HG03378 (cell line): ENCODE results near the gene DAB2IP.
"Not testable (repeated sequence)": the region's sequence is repeated elsewhere in the genome, so short reads cannot be mapped to it uniquely, and the experiment has no call there.

Experiments
- ATAC-seq: cut with Tn5 transposase; IDR thresholded peaks from one replicate; pipeline ENCODE4 v1.9.1; 2021; ENCODE audit warnings: mild to moderate bottlenecking, moderate library complexity; ENCODE audit not compliant: unreplicated experiment

DAB2IP gene

DNA sequence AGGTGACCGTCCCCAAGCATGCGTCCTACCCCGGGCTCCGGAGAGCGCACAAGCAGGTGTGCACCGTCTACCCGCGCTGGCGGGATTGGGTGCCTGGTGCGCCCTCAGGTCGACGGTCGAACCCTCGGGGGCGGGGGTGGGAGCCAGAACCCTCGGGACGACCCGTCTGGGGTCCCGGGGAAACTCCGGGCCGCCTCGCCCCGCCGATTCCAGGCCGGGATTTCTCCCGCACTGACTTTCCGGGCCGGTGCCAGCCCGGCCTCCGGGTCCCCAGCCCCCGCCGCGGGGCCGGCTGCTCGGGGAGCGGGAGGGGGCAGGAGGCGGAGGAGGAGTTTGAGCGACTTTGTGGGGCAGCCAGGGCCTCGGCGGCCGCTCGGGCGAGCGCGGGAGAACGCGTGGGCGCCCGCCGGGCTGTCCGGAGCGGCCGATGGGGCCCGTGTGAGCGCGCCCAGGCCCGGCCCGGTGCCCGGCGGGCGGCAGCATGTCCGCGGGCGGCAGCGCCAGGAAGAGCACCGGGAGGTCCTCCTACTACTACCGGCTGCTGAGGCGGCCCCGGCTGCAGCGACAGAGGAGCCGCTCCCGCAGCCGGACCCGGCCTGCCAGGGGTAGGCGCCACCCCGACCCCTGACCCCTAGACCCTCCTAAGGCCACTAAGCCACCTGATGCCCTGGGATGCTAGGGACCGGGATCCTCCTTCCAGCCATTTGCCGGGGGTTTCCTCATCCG is at the start of gene DAB2IP:
DAB2IP (plus strand) TSS at position 340 of the 726 bp plus-strand sequence; CDS start at position 482, 142 bp downstream.
- ATAC-seq: no peak

DNA sequence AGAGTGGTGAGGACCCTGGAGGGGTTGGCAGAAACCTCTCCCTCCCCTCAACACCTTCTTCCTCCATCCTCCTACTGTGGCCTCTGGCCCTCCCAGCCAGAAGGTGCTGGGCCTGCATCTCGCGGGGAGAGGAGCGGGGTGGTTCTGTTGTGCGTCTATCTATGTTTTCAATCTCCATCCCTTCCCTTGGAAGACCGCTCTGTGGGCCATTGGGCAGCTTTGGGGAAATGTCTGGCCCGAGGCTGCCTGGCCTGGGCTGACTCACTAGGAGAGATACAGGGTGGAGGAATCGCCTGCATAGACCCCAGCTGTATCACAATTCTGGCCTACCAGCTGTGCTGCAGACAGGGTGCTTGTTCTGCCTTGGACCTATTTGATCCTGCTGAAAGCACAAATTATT is 48.4 kb upstream of the DAB2IP start:
- no peak for ATAC-seq

DNA sequence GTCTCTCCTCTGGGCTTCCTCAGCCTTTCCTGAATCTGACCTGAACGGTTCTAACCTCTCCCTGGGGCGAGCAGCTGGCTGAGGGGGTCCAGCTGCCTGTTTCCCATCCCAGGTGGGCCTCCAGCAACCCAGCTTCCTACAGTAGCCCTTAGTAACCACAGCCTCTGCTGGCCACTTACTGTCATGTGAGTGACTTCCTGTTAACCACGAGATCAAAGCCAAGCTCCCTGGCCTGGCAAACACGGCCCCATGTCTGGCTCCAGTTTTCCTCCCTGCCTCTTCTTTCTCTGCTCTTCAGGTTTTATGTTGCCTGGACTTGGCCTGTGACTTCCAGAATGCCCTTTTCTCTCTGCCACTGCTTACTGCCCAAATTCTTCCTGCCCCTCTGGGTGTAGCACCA is 47.2 kb upstream of the DAB2IP start:
- ATAC-seq: no peak

DNA sequence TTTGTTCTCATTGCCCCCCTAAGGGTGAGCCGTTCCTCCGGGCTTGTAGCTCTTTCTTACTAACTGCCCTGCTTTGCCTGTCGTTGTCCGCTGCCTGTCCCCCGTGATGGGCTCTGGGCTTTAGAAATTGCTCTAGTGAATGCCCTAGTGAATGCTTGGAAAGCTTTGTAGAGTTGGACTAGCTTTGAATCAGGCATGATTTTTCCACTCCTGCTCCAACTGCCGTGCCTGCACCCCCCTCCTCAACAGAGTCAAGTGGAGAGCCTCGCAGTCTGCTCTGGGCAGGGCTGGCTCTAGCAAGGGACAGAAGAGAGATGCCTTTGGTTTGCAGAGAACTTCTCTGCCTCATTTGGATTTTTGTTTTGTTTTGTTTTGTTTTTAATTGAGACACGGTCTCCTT is 46.8 kb upstream of the DAB2IP start:
- no peak for ATAC-seq

DNA sequence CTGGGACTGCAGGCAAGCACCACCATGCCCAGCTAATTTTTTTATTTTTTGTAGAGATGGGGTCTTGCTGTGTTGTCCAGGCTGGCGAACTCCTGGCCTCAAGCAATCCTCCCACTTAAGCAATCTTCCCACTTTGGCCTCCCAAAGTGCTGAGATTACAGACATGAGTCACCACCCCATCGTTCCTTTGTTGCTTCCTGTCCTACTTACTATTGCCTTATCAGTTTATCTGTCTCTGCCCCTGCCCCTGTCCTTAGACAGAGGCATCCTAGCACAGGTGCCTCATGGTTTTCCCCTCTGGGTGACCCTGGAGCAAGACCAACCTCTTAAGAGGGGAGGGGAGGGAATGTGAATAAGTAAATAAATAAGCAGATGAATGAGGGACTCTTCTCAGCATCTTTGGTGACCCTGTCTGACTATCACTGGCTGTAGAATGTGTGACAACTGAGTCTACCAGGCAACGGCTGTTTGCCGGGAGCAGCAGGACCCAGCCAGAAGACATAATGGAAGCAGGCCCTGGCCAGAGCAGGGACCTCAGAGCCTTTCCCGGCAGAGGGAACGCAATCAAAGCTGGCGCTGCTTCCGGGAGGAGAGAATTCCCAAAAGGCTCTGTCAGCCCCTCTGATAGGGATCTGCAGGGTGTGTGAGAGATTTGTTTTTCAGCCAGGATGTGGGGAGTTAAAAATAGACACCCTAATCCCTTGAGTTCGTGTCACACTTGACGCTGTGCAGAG is 43.8 kb upstream of the DAB2IP start:
- no peak for ATAC-seq

DNA sequence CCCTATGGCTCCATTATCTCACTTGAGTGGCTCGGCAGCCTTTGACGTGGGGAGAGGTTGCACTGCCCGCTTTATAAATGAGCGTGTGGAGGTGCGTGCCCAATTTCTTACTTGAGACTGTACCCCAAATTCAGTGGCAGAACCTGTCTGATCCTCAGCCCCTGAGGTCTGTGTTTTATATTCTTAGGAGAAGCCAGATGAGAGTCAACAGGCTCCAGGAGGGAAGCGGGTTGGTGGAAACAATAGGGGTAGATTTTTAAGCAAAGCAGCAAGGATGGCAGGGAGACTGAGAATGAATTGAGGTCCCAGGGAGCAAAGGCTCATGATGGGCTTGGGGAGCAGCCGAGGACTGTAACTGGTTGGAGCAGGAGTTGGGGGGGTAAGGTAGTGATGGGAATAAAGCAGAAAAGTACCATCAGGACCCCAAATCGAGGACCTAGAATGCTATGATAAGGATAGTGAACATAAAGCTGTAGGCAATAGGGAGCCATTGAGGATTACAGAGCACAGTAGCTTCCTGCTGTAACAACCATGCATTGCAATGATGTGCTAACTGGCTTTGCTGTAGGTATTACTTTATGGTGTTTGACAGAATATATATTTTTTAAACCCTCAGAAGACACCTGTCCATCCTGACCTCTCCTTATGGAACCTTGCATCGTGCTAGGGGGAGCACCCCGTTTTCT is 43.1 kb upstream of the DAB2IP start:
- ATAC-seq: no peak

DNA sequence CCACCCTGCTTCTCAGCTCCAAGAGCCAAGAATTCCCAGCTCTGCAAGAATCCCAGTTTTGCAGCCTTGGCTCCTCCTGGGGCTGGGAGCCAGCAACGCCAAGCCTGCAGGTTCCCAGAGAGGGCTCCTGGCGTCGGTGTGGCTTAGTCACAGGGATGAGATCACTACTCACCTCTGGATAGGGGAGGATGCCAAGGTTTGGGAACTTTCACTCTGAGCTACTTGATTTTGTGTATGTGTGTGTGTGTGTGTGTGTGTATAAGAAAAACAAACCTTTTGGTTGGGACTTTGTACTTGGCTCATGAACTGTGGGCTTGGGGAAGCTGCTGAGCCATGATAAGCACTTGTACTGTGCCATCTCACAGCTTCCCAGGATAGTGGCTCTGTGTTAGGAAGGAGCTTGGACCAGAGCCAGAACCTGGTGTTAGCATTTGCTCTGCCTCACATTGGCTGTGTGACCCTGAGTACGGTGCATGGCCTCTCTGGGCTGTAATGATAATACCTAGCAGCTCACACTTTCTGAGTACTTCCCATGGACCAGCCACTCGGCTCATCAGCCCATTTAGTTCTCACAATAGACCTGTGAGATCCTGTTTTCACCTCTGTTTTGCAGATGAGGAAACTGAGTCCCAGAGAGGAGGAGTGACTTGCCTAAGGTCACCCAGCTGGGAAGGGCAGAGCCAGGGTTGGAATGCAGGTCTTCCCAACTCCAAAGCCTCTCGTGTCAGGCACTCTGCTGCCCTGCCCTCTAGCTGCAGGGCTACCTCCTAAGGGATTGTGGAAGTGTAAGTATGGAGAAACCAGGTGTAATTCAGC is 41.4 kb upstream of the DAB2IP start:
- ATAC-seq: no peak

DNA sequence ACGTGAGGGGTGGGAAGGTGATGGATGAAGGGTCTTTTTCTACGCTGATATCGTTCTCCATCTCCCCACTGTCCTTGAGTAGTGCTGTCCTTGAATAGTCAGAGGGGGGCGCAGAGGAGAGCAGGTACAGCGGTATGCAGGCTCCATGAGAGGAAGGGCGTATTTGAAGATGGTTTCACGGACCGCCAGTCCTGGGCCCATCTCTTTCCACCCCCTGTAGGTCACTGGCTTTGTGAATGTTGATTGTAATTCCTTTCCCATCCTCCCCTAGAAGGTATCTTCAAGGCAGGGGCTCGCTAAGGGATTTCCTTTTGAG is 40.8 kb upstream of the DAB2IP start:
- ATAC-seq: no peak

DNA sequence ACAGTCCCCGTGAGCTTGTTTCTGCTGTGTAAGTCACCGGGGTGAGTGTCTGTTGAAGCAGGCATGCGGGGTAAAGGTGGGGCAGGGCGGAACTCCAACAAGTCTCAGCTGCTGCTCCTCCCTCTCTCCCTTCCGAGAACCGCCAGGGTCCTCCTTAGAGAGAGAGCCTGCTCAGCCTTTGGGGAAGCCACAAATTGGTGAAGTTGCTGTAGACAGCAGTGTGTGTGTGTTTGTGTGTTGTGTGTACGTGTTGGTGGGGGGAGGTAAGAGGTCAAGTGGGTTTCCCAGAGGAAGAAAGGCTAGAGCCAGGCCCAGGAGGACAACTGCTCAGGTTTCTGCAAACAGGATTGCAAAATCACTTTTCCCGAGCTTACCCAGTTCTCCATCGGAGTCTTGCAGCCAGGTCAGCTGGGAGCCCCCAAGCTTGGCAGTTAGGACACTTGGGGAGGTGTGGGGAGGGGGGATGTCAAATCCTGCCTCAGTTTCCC is 38.9 kb upstream of the DAB2IP start:
- no peak for ATAC-seq

DNA sequence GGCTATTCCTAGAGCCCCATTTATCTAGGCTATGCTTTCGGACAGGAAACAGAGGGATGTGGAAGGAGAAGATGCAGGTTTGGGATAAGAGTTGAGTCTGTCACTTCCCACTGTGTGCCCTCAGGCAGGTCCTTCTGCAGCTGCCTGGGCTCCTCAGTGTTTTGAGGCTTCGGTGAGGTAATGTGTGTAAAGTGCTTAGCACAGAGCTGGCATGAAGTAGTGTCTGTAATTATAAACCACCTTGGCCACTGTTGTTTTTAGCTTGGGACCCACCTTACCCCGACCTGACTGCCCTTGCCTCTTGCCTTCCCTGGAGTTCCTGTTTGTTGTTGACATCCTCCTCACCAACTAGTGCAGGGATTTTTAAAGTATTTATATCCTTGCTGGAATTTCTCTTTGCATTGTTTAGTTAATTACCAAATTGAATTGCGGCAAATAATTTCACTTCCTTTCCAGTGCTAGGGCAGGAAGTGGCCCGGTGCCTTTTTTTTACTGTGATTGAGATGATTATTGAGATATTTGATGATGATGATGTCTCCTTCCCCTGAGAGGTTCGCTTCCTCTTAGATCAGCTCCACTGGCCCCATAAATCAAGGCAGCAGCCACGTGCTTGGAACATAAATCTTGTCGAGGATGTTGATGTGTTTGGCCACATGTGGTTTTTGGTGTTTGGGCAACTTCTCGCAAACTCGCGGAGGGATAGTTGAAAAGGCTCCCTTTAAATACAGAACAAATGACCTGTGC is 38.3 kb upstream of the DAB2IP start:
- no peak for ATAC-seq

DNA sequence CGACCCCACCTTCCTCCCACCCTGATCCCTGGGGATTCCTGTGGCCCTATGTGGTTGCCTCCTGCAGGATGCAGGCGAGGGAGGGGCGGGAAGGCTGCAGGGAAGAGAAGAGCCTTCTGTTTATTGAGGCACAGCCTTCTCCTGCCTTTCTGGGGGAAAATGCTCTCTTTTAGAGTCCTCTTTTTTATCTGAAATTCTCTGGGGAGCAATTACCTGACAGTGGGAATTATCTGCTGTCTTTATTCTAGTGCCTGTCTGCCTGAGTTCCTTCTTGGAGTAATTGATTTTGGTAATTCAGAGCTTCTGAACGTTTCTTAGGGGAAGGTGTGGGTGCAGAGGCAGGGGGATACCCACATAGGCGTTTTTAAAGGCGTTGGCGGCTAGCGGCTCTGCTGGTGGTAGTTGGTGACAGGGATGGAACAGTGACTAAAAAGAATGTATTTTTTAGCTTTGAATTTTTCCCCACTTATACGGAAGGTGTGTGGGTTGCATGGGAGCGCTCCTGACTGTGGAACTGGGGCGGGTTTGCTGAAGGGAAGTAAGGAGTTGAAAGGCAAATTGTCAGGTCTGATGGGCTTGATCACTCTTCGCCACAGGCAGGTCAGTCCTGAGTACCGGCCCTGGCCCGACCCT is 35.2 kb upstream of the DAB2IP start:
- ATAC-seq: no peak

DNA sequence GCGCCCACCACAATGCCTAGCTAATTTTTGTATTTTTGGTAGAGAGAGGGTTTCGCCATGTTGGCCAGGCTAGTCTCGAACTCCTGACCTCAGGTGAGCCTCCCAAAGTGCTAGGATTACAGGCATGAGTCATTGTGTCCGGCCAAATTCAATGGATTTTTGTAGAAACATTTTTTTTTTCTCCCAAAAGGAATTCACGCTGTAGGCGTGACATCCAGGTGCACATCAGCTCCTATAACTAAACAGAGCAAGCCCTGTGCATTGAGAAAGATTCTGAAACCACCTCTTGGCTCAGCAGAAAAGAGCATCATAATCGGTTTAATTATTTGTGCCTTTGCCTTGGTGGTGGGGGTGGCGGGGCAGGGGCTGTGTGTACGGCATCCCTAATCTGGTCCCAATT is 32.9 kb upstream of the DAB2IP start:
- ATAC-seq: no peak

DNA sequence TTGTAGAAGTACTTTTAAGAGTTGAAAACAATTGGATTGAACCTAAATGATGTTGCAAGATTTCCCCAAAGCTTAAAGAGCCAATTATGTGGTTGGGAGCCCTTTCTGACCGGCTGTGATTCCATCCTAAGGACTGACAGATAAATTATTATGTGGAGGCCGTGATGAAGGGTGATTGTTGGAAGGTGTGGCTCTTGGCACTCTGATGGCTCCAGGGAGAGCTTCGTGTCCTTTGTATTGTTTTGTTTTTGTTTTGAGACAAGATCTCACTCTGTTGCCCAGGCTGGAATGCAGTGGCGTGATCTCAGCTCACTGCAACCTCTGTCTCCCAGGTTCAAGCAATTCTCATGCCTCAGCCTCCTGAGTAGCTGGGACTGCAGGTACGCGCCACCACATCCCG is 32.5 kb upstream of the DAB2IP start:
- ATAC-seq: not testable (repeated sequence)

DNA sequence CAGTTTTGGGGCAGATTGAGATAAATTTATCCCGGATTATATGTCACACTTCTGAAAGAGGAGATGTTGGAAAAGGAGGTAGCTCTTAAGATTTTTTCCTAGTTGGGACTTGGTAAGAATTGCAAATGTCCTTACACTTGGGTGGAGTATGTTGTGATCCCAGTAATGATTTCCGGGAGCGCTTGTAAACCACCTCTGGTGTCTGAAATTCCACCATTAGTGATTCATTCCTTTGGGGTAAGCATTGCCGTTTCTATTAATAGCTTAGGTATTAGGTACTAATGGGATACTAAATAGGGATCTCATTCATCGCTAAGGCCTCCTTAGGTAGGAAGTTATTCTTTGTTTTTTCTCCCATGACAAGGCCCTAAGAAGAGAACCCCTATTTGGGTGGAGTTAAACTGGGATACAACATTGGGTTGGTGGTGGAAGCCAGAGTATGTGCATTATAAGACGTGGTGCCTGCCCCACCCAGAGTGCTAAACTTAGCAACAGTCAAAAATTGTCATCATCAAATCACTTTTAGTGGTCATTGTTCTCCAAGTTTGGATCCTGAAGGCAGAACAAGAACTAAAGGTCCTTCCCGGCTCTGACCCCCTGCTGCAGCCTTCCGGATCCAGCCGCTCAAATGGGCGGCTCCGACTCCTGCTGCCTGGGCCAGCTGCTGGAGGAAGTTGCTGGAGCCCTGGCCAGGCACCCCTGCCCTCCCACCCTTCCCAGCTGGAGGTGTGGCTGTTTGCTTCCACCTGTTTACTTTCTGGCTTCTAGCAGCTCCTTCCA is 31.7 kb upstream of the DAB2IP start:
- ATAC-seq: no peak

DNA sequence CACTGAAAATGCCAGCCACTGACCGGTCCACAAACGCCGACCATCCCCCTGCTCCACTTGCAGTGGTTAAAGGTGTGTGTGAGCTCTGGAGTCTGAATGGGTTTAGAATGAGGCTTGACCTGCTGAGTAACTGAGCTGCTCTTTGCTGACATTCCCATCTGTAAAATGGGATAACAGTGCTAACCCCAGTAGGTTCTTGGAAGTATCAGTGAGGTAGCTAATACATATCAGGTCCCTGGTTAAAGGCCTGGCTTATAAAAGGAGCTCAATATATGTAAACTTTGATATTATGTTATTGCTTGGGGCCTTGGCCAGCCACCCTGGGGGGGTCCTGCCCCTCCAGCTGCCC is 31.1 kb upstream of the DAB2IP start:
- no peak for ATAC-seq

DNA sequence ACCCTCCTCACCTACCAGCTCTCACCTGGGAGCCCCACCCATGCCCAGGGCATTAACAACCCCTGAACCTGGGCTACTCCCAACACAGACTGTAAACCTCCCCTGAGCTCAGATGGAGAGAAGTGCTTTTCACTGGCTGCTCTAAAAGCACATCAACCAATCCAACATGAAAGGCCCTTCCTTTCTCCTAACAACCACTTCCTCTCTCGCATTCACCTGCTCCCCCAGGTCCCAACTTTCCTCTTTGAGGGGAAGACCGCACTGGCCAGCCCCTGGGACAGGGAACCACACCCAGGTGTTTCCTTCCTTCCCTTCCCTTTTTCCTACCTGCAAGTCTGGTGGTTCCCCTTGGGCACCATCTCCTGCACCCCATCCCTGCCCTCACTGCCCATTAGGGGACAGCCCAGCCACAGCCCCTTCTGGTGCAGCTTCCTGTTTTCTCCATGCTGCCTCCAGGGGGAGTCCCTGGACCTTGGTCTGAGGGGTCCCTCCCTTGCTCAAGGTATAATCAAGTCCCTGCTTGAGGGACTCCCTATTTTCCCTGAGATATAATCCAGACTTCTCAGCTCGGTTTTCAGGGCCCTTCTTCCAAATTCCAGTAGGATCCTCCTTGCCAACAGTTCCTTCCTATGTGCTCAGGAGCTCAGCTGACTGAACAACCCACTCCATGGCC is 30.5 kb upstream of the DAB2IP start:
- no peak for ATAC-seq

DNA sequence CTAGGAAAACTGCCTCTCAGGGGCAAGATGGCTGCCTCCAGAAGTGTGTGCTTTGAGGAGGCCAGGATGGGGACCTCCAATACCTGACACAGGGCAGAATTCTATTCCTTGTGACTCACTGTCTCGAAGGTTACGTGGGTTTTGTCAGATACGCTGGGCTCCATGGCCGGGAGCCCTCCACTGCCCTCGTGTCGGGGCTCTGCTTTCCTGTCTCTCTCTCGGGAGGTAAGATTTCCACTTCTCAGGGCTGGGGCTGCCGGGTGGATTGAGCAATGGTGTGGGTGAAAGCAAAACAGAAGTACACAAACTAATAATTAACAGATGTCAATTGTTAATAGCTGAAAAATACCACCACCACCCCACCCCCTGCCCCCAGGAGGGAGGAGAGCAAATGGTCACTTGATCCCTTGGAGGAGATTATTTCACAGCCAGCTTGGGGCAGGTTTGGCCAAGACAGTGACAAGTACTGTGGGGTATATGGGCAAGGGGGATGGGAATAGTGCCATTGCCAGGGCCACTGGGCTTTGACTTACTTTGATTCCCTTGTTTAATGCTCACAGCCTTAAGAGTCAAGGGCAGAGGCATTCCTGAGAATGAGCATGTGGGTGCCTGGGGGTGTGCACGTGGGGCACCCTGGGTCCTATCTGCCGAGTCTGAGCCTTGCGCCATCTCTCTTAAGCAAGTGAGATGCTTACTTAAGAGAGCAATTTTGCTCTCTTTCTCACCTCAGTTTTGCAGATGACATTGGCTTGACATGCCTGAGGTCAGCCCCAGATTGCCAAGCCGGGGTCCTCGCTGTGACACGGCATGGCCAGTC is 28.8 kb upstream of the DAB2IP start:
- no peak for ATAC-seq

DNA sequence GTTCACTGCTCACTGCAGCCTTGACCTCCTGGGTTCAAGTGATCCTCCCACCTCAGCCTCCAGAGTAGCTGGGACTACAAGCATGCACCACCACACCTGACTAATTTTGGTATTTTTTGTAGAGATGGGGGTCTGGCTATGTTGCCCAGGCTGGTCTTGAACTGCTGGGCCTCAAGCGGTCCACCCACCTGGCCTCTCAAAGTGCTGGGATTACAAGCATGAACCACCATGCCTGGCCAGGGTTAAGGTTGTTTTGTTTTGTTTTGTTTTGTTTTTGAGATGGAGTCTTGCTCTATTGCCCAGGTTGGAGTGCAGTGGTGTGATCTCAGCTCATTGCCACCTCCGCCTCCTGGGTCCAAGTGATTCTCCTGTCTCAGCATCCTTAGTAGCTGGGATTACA is 28.0 kb upstream of the DAB2IP start:
- ATAC-seq: not testable (repeated sequence)
